ENCODE data around the gene TAS1R3.

The TAS1R3 gene

DNA sequence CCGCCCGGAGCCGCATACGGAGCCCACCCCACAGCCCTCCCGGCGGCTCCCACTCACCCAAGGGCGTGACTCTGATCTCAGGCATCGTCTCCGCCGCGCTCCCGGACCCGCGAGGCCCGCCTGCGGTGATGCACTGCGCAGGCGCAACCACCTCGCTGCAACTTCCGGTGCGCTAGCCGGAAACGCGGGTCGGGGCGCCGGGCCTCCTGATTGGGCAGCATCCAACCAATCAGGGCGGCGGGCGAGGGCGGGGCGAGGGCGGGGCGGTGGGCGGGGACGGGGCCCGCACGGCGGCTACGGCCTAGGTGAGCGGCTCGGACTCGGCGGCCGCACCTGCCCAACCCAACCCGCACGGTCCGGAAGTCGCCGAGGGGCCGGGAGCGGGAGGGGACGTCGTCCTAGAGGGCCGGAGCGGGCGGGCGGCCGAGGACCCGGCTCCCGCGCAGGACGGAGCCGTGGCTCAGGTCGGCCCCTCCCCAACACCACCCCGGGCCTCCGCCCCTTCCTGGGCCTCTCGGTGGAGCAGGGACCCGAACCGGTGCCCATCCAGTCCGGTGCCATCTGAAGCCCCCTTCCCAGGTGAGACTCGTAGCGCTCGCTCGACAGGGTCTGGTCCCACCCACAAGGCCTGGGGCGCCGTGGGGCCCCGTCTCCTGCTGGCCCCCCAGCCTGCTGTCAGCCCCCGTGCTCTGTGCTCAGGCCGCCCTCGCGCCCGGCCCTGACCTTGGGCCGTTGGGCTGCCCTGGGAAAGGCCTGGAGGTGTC, 6.4 kb upstream of the TAS1R3 start, which contains the start of the genes CPTP and INTS11:
Gene CPTP (plus strand): TSS at position 279 of the 764 bp plus-strand sequence. CDS start 2,109 bp downstream, outside the sequence.
Gene INTS11 (minus strand): TSS at position 137 of the 764 bp plus-strand sequence. CDS start 52 bp downstream, at position 85.
- peak; percentile 97 for DNase-seq

DNA sequence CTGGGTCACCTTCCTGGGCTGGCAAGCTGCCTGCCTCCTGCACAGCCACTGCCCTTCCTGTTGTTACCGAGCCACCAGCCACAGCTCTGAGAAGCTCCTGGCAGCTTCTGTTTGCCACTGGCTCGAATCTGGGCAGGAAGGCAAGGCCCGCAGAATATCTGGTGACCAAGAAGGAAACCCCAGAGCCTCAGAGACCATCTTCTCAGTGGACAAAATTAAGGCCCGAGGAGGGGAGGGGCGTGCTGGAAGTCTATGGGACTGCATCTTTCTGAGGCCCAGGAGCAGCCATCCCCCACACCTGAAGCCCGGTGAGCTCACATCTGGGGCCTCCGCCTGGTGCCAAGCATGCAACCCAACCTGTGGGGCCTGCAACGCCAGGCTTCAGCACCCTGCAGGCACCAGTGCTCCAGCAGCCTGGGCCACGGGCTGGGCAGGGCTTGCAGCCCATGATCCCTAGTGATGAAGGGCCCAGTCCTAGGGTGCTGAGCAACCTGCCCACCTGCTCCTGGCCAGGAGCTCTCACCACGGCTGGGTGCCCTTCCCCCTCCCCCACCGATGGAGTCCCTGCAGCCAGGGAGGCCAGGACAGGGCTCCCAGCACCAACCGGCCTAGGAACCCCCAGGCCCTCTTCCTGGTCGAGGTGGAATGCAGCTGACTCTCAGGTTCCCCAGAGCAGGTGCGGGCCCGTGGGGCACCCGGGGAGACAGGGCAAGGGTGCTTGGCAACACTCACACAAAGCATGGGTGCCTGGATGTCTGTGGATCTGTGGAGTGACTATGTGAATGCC, 5.6 kb upstream of the TAS1R3 start:
- peak; percentile 25 for DNase-seq

DNA sequence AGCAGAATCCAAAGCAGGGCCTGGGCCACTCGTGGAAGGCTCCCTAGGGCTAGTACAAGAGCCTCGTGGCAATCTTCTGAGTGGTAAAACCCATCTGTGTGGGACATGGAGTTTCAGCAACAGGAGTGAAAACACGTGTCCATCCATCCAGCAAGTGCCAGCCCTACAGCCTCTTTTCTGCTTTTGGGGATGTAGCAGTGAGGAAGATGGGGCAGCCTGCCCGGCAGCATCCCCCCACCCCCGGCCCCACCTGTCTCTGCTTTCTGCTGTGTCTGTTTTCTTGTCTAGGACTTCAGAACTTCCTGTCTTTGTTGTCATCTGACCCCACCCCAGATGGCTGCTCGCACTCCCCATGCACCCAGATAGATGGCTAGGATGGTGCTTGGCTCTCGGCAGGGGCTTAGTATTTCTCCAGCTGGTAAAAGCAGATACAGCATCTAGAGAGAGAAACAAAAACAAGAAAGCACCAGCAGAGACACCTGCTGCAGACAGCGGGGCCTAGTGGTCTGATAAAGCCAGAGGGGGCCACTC, 4.9 kb upstream of the TAS1R3 start:
- DNase-seq: no peak

DNA sequence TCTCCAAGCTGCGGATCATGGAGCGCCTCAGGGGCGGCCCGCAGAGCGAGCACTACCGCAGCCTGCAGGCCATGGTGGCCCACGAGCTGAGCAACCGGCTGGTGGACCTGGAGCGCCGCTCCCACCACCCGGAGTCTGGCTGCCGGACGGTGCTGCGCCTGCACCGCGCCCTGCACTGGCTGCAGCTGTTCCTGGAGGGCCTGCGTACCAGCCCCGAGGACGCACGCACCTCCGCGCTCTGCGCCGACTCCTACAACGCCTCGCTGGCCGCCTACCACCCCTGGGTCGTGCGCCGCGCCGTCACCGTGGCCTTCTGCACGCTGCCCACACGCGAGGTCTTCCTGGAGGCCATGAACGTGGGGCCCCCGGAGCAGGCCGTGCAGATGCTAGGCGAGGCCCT, 3.8 kb upstream of the TAS1R3 start:
- no peak for DNase-seq

DNA sequence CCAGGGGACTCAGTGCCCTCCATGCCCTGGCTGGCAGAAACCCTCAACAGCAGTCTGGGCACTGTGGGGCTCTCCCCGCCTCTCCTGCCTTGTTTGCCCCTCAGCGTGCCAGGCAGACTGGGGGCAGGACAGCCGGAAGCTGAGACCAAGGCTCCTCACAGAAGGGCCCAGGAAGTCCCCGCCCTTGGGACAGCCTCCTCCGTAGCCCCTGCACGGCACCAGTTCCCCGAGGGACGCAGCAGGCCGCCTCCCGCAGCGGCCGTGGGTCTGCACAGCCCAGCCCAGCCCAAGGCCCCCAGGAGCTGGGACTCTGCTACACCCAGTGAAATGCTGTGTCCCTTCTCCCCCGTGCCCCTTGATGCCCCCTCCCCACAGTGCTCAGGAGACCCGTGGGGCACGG, 2.8 kb upstream of the TAS1R3 start:
- no peak for DNase-seq

DNA sequence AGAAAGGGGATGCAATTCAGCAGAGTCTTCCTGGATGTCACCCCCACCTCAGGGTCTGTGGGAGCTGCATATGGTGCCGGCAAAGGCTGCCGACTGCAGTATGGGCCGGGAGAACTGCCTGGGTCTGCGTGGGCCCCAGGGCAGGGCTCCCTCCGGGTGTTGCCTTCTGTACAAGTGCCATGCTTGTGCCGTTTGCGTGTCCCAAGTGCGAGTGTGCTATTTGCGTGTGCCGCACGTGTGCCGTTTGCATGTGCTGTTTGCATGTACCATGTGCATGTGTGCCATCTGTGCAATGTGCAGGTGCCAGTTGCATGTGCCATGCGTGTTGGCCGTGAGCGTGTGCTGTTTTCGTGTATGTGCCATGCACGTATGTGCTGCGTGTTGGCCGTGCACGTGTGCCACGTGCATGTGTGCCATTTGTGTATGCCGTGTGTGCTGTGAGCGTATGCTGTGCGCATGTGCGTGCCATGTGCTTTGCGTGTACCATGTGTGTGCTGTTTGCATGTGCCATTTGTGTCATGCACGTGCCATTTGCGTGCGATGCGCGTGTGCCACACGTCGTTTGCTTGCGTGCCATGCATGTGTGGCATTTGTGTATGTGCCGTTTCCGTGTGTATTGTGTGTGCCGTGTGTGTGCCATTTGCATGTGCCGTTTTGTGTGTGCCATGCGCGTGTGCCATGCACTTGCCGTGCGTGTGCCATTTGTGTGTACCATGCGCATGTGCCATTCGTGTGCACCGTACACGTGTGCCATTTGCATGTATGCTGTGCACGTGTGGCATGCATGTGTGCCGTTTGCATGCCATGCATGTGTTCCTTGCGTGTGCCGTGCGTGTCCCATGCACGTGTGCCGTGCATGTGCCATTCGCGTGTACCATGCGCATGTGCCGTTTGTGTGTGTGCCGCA, 1.5 kb upstream of the TAS1R3 start:
- no peak for DNase-seq

DNA sequence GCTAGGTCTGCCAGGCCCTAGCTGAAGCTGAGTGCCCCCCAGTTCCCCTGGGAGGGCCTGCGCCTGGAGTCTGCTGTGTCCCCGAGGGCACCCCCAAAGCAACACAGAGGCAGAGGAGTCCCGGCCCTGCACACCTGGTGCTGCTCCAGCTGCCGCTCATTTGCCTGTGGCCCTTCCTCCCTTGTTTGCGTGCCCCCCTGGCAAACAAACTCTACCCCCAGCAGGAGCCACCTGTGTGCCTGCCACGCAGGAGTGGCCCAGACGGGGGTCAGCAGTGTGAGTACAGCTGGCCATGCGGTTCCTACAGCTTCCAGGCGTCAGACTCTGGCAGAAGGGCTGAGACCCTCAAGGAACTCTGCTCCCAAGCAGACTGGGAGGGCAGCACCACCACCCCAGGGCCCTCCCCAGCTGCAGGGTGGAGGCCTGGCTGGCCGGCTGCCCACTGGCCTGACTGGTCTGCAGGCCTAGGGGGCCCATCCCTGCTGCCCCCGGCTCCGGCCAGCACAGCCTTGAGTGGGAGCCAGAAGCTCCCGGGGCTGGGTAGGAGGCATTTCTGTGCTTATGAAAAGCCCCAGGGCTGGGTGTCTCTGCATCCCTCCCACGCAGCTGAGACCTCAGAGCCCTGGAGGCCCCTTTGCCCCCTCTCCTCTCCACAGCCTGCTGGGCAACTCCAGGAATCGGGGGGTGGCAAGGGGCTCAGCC, 563 bp upstream of the TAS1R3 start:
- DNase-seq: no peak

DNA sequence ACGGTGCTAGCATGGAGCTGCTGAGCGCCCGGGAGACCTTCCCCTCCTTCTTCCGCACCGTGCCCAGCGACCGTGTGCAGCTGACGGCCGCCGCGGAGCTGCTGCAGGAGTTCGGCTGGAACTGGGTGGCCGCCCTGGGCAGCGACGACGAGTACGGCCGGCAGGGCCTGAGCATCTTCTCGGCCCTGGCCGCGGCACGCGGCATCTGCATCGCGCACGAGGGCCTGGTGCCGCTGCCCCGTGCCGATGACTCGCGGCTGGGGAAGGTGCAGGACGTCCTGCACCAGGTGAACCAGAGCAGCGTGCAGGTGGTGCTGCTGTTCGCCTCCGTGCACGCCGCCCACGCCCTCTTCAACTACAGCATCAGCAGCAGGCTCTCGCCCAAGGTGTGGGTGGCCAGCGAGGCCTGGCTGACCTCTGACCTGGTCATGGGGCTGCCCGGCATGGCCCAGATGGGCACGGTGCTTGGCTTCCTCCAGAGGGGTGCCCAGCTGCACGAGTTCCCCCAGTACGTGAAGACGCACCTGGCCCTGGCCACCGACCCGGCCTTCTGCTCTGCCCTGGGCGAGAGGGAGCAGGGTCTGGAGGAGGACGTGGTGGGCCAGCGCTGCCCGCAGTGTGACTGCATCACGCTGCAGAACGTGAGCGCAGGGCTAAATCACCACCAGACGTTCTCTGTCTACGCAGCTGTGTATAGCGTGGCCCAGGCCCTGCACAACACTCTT, 1.1 kb downstream of the TAS1R3 start:
- no peak for DNase-seq

DNA sequence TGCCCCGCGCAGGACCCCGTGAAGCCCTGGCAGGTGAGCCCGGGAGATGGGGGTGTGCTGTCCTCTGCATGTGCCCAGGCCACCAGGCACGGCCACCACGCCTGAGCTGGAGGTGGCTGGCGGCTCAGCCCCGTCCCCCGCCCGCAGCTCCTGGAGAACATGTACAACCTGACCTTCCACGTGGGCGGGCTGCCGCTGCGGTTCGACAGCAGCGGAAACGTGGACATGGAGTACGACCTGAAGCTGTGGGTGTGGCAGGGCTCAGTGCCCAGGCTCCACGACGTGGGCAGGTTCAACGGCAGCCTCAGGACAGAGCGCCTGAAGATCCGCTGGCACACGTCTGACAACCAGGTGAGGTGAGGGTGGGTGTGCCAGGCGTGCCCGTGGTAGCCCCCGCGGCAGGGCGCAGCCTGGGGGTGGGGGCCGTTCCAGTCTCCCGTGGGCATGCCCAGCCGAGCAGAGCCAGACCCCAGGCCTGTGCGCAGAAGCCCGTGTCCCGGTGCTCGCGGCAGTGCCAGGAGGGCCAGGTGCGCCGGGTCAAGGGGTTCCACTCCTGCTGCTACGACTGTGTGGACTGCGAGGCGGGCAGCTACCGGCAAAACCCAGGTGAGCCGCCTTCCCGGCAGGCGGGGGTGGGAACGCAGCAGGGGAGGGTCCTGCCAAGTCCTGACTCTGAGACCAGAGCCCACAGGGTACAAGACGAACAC, 1.8 kb downstream of the TAS1R3 start:
- no peak for DNase-seq

DNA sequence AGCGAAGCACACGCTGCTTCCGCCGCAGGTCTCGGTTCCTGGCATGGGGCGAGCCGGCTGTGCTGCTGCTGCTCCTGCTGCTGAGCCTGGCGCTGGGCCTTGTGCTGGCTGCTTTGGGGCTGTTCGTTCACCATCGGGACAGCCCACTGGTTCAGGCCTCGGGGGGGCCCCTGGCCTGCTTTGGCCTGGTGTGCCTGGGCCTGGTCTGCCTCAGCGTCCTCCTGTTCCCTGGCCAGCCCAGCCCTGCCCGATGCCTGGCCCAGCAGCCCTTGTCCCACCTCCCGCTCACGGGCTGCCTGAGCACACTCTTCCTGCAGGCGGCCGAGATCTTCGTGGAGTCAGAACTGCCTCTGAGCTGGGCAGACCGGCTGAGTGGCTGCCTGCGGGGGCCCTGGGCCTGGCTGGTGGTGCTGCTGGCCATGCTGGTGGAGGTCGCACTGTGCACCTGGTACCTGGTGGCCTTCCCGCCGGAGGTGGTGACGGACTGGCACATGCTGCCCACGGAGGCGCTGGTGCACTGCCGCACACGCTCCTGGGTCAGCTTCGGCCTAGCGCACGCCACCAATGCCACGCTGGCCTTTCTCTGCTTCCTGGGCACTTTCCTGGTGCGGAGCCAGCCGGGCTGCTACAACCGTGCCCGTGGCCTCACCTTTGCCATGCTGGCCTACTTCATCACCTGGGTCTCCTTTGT, 2.6 kb downstream of the TAS1R3 start:
- DNase-seq: no peak

DNA sequence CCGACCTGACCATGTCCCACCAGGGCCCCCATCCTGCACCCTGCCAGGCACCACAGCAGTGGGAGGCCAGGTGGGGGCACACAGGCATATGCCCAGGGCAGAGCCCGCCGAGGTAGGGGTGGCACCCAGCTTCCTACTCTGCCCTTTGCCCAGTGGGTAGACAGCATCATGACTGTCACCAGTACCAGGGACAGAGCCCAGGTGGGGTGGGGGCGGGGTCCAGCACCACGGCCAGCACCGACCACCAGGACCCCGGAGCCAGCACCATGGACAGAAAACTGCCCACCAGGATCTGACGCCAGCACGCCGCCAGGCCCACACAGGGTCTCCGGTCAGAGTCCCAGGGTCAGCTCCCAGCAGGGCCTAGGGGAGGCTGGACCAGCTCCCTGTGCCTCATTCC, 3.8 kb downstream of the TAS1R3 start:
- DNase-seq: no peak

DNA sequence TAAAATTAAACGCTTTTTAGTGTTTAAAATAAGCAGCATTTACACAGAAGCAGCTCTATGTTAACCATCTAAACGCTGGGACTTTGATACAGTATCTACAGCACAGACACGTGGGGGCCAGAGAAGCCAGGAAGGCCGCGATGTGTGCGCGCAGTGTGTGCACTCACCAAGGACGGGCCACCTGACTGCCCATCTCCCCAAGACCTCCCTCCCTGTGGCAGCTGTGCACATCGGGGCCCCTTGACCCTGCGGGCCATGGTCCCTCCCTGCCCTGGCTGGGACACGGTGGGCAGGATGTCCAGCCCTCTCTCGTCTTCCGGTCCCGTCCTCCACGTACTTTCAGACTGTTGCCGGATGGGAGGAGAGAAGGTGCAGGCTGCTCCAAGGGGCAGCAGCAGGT, 4.2 kb downstream of the TAS1R3 start:
- no peak for DNase-seq

DNA sequence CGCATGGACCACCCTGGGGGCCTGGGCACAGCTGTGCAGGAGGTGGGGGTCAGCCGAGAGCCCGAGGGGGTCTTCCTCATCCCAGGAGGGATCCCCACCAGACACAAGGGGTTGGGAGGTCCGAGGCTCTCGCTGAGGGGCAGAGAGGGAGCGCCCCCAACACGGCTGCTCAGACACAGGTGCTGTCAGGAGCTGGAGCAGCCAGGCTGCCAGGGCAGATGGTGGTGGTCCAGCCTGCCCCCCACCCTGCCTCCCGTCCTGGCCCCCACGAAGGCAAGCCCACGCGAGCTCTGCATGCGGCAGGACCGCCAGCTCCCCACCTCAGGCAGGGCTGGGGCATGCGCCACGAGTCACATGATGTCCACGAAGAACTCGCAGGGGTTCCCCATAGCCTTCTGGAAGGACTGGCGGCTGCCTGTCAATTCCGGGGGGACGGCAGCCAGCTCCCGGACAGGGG, 4.7 kb downstream of the TAS1R3 start:
- DNase-seq: no peak

DNA sequence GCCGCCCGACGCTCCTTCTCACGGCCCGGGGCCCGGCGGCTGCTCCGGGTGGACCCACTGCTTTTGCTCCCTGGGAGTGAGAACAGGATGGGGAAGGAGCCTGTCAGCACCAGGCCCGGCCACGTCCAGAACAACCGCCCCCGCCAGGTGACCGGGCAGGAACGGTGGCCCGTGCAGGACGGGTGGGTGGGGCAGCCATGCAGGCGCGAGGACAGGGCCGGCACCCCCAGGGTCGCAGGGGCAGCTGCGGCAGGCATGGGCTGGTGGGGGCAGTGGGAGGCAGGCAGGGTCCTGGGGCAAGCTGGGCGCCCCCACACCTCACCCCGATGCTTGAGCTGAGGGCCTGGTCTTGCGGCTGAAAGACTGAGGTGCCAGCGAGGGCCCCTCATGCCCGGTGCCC, 5.4 kb downstream of the TAS1R3 start:
- no peak for DNase-seq

DNA sequence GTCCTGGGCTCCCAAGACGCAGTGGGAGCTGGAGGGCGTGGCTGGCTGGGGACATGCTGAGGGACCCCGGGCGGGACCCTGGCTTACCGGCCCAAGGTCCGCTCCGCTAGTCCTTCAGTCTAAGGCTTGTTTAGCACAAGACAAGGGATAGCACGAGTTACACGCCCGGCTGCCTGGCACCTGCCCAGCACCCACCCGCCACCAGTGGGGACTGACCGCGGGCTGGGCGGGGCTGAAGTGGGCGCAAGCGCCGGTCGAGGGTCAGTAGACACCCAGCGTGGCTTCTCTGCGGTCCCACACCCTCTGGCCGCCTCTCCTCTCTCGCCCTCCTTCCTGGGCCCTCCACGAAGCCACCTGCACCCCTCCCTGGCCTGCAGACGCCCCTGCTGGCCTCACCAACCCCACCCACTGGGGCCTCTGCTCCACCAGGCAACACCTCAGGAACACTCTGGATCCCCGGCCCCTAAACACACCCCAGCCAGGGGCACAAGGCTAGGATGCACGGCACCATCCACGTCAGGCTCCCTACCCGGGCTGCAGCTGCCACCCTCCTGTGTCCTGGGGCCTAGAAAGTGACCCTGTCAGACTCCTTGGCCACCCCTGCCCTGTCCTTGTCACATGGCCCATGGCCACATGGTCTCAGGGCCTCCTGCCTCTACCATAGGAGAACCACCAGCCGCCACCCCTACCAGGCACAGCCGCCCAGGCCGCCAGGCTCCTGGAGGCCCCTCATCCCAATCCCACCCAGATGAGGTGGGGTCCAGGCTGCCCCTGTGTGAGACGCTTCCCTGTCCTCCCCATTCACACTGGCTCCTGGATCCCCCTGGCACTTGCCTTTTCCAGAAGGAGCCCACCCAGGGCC, 6.1 kb downstream of the TAS1R3 start:
- DNase-seq: no peak

DNA sequence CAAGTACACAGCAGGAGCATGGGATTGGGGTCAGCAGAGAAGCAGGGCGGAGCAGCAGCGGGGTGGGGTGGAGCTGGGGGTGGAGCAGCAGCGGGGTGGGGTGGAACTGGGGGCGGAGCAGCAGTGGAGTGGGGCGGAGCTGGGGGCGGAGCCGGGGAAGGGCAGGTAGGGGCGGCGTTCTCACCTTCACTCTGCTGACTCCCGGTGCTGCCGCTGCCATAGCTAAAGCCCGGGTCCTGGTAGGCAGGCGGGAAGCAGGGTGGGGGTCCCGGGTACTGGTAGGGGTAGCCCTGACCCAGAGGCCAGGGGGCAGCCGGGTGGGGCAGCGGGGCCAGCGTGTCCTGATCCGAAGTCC, 6.7 kb downstream of the TAS1R3 start:
- peak; percentile 19 for DNase-seq

DNA sequence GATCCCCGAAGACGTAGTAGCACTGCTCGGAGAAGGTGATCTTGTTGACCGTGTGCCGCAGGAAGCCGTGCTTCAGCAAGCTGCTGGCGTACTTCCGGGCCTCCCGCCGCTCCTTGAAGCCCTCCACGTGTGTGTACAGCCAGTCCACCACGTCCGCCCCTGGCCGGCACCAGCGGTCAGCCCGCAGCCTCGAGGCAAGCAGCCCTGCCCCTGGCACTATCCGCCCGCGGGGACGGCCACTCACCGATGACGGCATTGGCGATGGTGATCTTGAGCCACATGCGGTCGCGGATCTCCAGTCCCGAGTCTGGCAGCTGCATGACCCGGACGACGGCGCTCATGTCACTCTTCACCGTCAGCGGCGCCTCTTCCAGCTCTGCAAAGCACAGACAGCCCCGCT, 7.2 kb downstream of the TAS1R3 start:
- DNase-seq: no peak

DNA sequence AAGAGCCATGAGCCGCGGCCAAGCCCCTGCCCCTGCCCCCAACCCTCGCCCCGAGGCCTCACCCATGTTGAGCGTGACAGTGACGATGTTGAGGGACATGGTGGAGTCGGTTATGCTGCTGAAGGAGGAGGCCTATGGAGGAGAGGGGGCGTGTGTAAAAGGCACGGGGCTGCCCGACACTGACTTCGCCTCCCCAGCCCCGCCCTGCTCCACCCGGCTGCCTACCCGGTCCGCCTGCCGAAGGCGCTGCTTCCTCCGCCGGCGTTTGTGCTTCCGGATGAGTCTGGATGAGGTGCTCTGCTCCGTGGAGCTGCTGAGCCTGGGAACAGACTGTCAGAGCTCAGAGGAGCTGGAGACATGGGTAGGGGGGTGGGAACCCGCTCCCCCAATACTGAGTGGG, 9.1 kb downstream of the TAS1R3 start:
- no peak for DNase-seq
